NCI-H1436 (cell line): Measurements from ENCODE around the gene RASA4B.
"Not testable (repeated sequence)": the region's sequence is repeated elsewhere in the genome, so short reads cannot be mapped to it uniquely, and the experiment has no call there.

Experiments used
- DNase-seq: peaks from one replicate; lab custom pipeline; 2025; lab: John Stamatoyannopoulos, UW

RASA4B gene

DNA sequence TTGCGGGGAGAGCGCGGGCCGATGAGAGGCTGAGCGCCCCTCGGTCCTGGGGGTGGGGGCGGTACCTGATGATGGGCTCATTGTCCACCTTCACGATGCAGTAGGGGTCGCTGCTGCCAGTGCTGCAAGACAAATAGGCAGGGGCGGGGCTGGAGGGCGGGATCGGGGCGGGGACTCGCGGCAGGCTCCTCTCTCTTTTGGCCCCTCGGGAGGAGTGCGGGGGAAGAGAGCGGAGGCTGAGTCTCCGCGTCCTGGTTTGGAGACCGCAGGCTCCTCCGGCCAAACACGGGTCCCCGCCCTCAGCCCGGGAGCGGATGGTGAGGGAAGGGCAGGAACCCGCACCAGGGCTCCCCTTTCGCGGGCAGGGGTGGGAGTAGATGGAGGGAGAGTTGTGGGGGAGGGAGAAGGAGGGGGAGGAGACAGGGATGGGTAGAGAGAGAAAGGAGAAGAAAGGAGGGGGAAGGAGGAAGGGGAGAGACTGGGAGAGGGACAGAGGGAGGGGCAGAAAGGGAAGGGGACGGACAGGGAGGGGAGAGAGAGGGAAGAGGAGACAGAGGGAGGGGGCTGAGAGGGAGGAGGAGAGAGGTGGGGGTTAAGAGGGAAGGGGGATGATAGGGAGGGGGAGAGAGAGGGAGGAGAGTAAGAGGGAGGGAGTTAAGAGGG is 5.6 kb downstream of the RASA4B start:
- not testable (repeated sequence) for DNase-seq

DNA sequence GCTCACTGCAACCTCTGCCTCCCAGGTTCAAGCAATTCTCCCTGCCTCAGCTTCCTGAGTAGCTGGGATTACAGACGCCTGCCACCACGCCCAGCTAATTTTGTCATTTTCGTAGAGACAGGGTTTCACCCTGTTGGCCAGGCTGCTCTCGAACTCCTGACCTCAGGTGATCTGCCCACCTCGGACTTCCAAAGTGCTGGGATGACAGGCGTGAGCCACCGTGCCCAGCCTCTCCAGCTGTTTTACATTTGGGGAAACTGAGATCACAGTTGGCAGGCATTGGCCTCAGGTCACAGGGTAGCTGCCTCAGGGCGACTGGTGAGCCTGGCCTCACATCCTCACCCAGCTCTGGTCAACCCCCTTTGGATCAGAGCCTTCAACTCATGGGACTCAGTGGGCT is 7.0 kb downstream of the RASA4B start:
- DNase-seq, result not testable (repeated sequence)

DNA sequence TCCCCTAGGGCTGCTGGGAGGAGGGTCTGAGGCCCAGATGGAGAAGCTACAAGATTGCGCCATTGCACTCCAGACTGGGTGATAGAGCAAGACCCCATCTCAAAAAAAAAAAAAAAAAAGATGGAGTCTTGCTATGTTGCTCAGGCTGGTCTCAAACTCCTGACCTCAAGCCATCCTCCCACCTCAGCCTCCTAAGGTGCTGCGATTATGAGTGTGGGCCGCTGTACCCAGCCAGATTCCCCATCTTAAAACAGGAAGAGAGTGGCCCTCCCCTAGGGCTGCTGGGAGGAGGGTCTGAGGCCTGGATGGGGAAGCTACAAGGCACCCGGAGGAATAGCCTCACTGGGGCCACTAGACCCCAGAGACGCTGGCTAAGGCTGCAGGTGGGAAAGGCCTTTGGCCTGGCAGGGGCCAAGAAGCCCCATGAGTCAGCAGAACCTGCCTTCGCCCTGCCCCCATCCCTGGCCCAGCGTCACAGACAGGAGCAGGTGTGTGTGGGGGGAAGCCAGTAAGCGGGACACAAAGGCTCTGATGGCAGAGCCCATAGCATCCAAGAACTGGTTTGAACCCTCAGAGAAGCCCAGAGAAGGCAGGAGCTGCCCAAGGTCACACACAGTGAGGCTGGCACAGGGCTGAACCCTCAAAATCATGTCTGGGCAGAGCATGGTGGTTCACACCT is 10.0 kb downstream of the RASA4B start:
- DNase-seq, result not testable (repeated sequence)

DNA sequence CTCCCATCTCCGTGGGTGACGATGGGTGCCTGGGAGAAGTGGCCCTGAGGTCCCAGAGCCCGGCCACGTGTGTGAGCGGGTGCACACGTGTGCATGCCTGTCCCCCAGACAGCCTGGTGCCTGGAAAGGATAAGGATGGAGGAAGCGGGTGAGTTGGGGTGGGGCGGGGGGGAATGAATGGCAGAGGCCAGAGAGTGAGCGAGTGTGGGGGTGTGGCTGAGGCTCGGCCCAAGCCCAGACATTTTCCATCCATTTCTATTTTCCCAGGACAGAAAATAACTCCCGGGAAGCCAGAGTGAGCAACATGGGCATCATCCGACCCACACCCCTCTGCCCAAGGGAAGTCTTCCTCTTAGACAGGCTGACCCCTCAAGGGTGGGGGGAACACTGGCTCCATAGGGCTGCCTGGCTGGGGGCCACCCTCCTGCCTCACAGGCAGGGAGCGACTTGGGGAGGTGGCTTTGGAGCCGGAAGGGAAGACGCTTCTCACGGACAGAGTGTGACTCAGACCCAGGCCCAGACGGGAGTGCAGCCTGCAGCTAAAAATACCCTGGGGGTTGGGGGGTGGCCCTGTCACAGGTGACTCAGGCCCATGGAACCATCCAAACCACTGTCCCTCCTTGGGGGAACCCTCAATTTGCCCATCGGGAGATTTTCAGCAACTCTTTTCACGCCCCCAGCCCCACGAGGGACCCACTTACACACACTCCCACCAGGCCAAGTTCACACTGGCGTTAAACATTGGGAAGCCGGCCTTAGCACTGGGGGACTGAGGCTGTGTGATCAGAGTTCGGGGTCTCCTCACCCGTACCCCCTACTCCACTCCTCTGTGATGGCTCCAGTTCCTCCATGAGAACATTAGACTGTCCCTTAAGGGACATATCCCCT is 12.0 kb downstream of the RASA4B start:
- not testable (repeated sequence) for DNase-seq

DNA sequence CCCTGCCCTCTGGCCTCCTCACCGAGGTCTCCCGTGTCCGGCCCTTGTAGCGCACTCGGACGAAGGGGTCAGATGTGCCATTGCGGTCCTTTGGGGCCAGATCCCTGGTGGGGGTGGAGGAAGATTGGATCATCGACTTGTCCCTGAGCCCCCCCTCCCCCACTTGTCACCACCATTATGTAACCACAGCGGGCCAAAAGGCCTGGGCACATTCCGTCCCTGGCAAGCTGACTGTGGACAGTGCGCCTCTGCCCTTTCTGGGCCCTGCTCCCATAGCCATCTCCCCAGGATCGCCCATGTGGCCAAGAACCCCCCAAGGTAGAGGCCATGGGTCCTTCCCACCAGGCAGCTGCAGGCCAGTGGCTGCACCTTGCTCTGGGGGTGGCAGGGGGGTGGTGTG is 14.4 kb downstream of the RASA4B start:
- DNase-seq, result not testable (repeated sequence)

DNA sequence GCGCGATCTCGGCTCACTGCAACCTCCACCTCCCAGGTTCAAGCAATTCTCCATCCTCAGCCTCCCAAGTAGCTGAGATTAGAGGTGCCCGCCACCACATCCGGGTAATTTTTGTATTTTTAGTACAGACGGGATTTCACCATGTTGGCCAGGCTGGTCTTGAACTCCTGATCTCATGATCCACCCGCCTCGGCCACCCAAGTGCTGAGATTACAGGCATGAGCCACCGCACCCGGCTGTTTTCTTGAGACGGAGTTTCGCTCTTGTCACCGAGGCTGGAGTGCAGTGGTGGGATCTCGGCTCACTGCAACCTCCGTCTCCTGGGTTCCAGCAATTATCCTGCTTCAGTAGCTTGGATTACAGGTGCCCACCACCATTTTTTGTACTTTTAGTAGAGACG is 19.3 kb downstream of the RASA4B start:
- not testable (repeated sequence) for DNase-seq

DNA sequence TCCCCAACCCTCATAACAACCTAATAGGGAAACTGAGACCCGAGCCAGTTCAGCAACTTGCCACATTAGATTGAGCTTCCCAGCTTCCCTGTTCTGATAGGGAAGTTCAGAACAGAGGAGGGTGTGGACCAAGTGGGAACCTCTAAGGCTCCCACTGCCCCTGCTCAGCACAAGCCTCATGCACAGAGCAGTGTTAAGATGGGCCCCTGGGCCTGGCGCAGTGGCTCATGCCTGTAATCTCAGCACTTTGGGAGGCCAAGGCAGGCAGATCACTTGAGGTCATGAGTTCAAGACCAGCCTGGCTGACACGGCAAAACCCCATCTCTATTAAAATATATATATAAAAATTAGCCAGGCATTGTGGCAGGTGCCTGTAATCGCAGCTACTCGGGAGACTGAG is 20.3 kb downstream of the RASA4B start:
- DNase-seq, result not testable (repeated sequence)

DNA sequence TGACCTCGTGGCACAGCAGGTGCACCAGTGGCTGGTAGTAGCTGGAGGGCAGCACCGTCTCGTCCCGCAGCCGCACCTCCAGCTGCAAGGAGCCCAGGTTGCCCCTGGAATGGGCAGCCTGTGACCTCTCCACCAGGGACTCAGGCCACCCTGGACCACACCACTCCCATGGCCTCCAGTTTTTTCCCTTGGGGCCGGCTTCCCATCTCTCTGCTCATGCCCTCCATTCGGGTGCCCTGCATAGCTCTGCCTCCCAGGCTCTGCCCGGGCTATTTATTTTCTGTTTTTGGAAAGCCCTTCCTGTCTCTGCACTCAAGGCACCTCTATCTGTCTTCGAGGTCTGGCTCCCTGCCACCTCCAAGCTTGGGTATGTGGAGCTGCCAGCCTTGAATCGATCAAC is 20.7 kb downstream of the RASA4B start:
- DNase-seq, result not testable (repeated sequence)

DNA sequence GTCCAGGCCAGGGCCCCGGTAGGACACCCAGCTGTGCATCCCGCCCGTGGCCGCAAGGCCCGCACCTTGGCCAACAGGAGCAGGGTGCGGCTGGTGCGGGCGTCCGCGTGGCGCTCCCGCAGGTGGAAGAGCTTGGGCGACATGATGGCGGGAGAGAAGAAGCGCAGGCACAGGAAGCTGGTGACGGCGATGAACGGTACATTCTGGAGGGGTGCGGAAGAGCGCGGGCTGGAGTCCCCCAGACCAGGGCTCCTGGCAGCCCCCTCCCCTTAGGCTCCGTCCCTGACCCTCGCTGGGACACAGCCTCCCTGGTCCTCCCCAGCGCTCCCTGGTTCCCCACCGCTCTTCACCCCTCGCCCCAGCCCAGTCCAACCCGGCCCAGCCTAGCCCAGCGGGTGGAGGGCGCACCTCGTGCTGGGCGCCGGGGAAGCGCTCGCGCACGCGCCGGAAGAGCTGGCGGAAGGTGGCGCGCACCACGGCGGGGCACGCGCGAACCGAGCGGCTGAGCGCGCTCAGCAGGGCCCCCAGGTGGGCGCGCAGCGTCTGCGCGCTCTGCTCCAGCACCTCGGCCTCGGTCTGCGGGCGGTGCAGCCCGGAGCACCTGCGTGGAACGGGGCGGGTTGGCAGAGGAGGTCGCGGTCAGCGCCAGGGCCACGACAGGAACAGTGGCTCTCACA is 23.0 kb downstream of the RASA4B start:
- DNase-seq, result not testable (repeated sequence)

DNA sequence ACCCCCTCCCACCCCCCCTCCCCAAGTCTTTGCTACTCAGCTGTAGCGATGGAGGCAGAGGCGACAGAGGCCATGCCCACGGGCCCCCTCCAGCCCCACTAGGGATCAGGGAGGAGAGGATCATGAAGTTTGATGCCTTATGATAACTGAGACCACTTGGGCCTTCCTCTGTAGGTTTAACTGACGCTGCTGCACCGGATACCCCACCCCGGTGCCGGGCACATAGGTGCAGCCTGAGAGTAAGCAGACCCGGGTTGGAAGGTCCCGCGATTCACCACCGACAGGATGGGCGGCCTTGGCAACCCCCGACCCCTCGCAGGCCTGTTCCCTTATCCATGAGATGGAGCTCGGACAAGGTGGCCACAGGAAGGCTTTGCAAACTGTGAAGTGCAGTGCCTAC is 23.6 kb downstream of the RASA4B start:
- not testable (repeated sequence) for DNase-seq

DNA sequence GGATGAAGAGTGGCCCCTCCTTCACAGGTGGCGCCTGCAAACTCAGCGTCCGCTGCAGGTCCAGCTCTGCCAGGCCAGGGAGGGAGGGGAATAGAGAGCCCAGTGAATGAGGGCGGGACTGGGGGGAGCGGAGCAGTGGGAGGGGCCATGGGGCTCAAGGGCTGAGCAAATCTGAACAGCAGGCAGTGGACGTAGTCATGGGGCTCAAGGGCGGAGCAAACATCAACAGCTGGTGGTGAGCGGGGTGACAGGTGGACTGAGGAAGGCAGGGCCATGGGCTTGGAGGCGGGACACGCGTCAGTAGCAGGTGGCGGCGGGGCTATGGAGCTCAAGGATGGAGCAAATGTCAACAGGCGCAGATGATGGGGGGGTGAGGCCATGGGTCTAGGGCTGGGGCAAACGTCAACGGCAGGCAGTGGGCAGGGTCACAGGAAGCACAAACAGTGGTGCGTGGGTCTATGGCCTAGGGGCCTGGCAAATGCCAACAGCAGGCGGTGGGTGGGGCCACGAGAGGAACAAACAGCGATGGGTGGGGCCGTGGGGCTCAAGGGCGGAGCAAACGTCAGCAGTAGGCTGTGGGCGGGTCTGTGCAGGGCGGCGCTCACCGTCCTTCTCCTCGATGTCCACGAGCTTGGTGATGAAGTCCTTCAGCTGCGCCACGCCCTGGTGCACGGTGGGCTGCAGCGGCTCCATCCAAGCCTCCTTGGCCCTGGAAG is 24.2 kb downstream of the RASA4B start:
- DNase-seq, result not testable (repeated sequence)

DNA sequence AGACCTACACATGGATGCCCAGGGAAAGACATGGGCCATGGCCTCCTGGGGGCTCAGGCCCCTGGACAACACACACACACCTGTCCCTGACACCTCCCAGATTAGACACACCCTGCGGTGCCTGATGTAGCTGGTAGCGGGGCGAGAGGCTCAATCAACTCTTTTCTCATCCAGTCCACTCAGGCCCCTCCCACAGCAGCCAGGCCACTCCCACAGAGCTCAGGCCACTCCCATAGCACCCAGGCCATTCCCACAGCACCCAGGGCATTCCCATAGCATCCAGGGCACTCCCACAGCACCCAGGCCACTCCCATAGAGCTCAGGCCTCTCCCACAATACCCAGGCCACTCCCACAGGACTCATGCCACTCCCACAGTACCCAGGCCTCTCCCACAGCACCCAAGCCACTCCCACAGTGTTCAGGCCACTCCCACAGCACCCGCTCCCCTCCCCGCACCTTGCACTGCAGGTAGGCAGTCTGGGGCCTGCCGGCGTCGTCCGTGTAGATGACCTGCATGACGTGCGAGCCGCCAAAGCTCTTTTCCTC is 27.0 kb downstream of the RASA4B start:
- not testable (repeated sequence) for DNase-seq

DNA sequence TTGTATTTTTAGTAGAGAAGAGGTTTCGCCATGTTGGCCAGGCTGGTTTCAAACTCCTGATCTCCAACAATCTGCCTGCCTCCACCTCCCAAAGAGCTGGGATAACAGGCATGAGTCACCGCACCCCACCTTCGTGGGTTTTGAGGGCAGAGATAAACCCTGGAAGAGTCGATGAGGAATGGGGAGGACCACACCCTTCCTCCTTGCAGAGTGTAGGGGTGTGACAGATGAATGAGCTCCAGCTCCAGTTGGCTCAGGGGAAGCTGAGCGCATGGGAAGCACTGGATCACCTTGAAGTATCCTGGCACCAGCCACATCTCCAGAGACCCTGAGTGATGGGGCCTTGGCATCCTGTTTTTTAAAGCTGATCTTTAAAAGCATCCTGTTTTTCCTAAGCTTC is 33.3 kb downstream of the RASA4B start:
- not testable (repeated sequence) for DNase-seq

DNA sequence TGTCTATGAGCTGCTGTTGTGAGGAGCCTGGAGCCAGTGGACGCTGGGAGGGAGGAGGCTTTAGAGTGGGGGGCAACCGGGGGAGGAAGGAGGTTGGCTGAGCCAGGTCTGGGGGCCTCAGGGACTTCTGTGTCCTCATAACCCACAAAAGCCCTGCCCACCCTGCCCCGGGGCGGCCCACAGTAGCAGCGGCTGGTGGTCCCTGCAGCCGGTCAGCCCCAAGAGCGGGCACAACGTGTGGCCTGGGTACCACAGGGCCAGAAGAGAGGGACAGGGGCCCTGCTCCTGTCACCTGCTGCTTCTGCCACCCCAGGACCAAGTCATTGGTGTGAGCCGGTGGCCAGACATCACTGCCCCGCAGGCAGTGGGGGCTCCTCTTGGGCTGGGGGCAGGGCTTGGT is 35.6 kb downstream of the RASA4B start:
- DNase-seq, result not testable (repeated sequence)

DNA sequence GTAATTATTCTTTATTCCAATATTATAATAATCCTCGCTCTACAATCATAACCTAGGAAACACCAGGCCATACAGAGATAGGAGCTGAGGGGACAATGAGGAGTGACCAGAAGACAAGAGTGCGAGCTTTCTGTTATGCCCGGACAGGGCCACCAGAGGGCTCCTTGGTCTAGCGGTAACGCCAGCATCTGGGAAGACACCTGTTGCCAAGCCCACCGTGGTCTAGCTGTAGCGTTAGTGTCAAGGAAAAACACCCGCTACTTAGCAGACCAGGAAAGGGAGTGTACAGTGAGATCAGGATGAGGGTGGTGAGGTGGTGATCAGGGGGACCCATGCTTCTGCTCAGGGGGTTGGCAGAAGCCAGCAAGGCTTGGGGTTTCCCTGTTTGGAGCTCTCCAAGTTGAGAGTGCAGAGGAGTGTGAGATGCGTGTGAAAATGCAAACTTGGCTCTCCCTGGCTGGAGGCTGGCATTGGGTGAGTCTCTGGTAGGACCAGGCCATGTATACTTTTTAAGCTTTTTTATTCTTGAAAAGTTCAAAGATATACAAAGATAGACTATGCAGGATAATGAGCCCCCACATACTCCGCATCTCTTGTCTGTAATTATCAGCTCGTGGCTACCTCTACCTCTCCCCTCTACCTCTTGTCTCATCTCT is 37.5 kb downstream of the RASA4B start:
- not testable (repeated sequence) for DNase-seq

DNA sequence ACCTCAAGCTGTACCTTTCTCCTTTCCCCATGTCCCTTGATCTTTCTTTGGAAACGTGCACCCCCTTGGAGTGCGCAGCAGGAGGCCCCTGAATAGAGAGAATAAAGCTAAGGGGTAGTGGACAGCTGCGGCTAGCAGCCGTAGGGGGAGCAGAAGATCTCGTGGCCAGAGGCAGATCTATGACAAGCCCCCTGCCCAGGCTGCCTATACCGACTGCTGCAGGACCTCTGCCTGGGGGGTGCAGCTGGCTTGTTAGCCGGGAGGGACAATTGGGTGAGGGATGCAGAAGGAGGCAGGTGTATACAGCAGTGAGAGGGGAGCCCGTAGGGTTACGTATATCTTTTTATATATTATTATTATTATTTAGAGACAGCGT is 38.4 kb downstream of the RASA4B start:
- DNase-seq, result not testable (repeated sequence)

DNA sequence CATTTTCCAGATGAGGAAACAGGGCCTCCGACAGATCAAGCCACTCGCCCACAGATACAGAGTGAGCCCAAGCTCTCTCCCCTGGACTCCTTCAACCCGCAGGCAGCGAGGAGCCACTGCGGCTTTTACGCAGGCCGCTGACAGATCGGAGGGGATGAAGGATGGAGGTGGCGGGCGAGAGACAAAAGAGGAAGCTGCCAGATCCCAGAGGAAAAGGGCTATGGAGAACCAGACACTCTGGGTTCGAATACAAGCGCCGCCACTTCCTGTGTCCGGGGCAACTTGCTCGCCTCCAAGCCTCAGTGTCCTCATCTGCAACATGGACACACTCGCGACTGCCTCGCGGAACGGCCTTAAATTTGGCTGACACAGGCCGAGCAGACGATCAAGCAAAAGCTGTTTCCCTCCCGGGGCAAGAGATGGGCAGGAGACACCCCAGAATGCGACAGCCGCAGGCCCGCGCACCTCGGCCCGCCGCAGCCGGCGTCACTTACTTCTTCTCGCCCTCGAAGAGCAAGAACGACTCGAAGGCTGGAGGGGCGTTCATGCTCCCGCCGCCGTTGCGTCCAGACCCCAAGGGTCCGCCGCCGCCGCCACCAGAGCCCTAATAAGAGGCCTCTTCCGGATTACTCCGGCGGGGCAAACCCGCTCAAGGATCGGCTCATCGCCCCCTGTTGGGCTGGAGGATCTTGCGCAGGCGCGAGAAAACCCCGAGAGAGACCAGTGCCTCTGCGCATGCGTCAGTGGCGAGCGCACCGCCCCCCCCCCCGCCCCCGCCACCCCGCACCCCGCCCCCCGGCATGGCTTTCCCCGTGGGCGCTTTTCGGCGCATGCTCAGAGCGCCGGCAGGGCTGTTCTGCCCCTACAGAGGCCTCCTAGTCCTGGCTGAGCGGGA is 39.0 kb downstream of the RASA4B start, which contains the start of gene POLR2J:
TSS of gene POLR2J (minus strand) at position 609 of the 895 bp plus-strand sequence. CDS start at position 547, 62 bp downstream.
- DNase-seq, result not testable (repeated sequence)

DNA sequence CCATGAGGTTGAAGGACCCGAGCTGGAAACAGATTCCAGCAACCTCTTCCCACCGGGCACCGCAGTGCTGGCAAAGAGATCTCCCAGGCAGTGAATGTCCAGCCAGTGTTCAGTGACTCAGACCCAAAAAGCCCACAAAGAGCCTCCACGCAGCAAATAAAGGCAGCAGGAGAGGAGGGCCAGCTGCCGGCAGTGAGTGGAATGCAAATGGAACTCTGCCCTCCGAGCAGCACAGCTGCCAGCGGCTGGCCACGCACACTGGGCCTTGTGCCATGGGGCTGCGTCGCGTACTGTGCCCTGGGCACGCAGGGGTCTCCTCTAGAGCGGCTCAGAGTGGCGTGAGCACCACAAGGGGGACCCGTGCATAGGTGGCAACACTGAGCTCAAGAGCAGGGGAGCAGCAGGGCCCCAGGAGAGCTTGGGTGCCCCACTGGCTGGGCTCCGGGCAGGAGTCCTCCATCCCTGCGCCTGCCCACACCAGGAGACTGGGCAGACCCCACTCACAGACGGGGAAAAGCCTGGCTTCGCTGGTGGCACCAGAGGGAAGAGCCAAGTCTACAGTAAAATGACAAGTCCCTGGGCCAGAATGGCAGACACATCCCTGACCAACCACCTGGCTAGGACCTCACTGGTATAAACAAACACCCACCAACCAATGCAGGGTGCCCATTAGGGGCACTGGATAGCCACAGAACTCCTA is 42.7 kb downstream of the RASA4B start:
- not testable (repeated sequence) for DNase-seq

DNA sequence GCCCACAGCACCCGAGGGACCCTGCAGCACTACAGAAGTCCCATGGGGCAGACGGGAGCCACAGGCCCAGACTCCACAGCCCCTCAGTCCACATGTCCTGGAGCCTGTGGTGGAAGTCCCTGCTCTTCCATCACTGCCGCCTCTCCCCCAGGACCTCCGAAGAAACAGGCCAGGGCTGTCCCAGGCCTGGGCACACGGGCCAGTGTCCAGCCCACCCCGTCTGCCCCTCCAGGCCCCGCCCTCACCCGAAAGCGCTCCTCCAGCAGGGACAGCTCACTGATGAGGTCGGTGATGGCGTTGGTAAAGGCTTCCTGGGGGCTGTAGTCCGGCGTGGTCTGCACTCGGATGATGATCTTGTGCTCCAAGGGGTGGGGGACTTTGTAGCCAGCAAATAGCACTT is 43.5 kb downstream of the RASA4B start:
- not testable (repeated sequence) for DNase-seq
